Rectal smooth muscle tissue (tissue), 1 donor: Measurements from ENCODE around the gene MAPK7.

Source experiments
- H3K27ac ChIP-seq: one replicate; pipeline ENCODE4 v1.7.0; 2013; ENCODE audit warnings: low read depth, low read length, inconsistent platforms
- H3K27me3 ChIP-seq: one replicate; pipeline ENCODE4 v1.7.0; 2013; ENCODE audit warnings: low read length; ENCODE audit not compliant: control insufficient read depth, insufficient read depth
- H3K36me3 ChIP-seq: one replicate; pipeline ENCODE4 v1.7.0; 2013; ENCODE audit warnings: low read length; ENCODE audit not compliant: control insufficient read depth, insufficient read depth
- H3K4me1 ChIP-seq: one replicate; pipeline ENCODE4 v1.7.0; 2013; ENCODE audit warnings: low read length; ENCODE audit not compliant: control insufficient read depth, insufficient read depth
- H3K4me3 ChIP-seq: one replicate; pipeline ENCODE4 v1.7.0; 2013; ENCODE audit warnings: low read length
- H3K9ac ChIP-seq: one replicate; pipeline ENCODE4 v1.7.0; 2013; ENCODE audit warnings: low read length

The MAPK7 gene

DNA sequence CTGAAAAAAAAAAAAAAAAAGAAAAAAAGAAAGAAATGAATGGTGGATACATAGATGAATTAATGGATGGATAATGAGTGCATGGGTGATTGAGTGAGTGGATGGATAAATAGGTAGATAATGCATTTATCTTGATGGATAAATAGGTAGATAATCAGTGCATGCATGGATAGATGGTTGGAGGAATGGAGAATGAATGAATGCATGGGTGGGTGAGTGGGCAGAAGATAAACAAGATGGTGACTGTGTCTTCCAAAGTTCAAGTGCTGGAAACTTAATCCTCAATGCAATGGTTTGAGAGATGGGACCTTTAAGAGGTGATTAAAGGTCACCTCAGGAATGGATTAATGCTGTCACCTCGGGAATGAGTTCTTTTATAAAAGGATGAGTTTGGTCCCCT, 26.0 kb downstream of the MAPK7 start:
- Histone ChIP-seq H3K27ac (no peak overlapping the region), H3K27me3 (no peaks in the 10 kb centered on the region), H3K4me1 (no peaks in the 10 kb centered on the region), H3K36me3 (no peaks in the 10 kb centered on the region), H3K4me3 (no peak overlapping the region), H3K9ac (no peak overlapping the region)

DNA sequence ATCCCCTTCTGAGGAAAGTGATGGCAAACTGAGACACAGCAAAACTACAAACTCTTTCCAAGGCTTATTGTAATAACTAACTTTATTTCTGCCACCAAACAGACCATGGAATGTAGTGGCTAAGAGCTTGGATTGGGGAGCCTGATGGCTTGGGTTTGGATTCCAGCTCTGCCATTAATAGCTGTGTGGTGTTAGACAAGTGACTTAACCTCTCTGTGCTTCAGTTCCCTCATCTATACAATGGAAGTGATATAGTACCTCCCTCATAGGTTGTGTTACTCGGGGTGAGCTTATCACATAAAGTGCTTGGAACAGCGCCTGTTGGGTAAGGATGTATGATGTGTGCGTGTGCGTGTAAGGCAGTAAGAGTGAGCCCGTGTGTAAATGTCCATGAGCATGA, 26.8 kb downstream of the MAPK7 start:
- Histone ChIP-seq H3K9ac (no peak overlapping the region), H3K27ac (no peak overlapping the region), H3K36me3 (no peaks in the 10 kb centered on the region), H3K4me1 (no peaks in the 10 kb centered on the region), H3K4me3 (no peak overlapping the region), H3K27me3 (no peaks in the 10 kb centered on the region)

DNA sequence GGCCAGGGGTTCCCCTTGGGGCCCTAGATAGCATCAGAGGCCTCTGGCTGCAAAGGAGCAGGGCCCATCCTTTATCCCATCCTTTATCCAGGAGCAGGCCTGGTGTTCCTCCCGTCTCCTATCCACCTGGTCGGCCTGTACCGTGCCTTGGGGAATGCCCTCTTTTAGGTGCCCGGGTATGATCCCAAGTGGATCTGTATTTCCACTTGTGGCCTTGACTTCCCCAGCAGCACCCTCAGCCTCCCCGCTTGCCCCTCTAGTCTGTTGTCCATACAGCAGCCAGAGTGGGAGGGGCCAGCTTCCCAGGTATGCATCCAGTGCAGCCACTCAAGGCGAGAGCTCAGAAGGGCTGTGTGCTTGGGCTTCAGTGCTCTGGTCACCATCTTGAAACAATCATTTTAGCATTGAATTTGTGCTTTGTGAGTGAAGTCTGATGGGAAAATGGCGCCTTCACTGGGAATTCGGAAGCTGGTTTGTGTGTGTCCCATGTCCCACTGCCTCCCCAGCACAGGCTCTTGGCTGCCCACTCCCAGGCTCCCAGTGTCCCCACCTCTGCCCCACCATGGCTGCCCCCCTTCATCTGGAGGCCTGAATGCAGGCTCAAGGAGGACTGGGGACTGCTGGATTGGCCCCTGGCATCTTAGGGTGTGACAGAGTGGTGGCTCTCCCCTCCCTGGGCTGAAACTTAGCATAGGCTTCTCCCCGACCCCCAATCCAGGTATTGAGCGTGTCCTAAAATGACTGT, 29.5 kb downstream of the MAPK7 start:
- Histone ChIP-seq H3K9ac (no peak overlapping the region), H3K4me1 (no peaks in the 10 kb centered on the region), H3K27ac (no peak overlapping the region)

DNA sequence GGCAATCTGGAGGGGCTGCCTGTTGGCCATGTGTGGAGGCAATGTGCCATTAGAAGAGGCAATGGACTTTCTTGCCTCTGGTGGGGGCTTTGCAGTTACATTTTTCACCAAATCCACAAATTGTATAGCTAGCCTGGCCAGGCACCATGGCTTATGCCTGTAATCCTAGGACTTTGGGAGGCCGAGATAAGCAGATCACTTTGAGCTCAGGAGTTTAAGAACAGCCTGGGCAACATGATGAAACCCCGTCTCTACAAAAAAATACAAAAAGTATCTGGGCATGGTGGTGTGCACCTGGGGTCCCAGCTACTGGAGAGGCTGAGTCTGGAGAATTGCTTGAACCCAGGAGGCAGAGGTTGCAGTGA, 30.0 kb downstream of the MAPK7 start:
- H3K27ac ChIP-seq: no peak overlapping the region

More for the DNA sequence above, 29.5 kb downstream of the MAPK7 start:
- no peaks in the 10 kb centered on the region for H3K36me3 ChIP-seq
- no peak overlapping the region for H3K4me3 ChIP-seq
- no peaks in the 10 kb centered on the region for H3K27me3 ChIP-seq

DNA sequence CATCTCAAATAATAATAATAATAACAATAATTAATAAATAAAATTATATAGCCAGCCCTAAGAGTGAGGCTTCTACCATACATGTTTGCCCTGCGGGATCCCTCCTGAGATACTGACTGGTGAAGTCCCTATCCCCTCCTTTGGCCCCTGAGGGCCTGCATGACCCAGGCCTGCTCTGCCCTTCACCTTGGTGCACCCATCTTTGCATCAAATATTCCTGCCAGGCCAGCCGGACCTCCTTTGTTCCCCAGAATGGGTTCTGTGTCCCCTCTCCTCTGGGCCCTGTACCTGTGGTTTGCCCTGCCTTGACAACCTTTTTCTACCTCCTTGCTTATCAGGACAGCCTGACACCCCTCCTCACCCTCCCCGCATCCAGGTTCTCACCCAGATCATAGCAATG, 30.8 kb downstream of the MAPK7 start:
- Histone ChIP-seq H3K4me1 (no peaks in the 10 kb centered on the region), H3K27ac (no peak overlapping the region), H3K4me3 (no peak overlapping the region), H3K36me3 (no peaks in the 10 kb centered on the region), H3K27me3 (no peaks in the 10 kb centered on the region), H3K9ac (no peak overlapping the region)

More for the DNA sequence above, 30.0 kb downstream of the MAPK7 start:
- no peaks in the 10 kb centered on the region for H3K27me3 ChIP-seq
- H3K4me3 ChIP-seq: no peak overlapping the region
- H3K4me1 ChIP-seq: no peaks in the 10 kb centered on the region
- H3K9ac ChIP-seq: no peak overlapping the region
- no peaks in the 10 kb centered on the region for H3K36me3 ChIP-seq

DNA sequence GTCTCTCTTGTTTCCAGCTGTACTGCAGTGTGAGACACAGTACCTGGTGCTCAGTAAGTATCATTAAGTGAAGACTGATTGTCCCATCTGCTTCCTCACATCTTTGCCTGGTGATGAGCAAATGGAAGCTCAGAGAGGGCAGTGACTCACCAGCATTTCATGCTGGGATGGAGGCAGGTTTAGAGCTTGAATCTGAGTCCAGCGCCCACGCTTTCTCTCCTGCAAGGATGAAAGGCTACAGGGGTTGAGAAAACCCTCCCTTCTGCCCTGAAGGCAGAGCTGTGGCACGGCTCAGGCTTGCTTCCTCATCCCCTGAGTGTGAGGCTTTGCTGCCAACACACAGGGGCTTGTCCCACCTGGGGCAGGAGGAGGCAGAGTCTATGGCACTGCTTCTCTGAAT, 31.2 kb downstream of the MAPK7 start:
- H3K27me3 ChIP-seq: no peaks in the 10 kb centered on the region
- no peak overlapping the region for H3K4me3 ChIP-seq
- no peaks in the 10 kb centered on the region for H3K36me3 ChIP-seq
- H3K9ac ChIP-seq: no peak overlapping the region
- no peaks in the 10 kb centered on the region for H3K4me1 ChIP-seq
- H3K27ac ChIP-seq: no peak overlapping the region

DNA sequence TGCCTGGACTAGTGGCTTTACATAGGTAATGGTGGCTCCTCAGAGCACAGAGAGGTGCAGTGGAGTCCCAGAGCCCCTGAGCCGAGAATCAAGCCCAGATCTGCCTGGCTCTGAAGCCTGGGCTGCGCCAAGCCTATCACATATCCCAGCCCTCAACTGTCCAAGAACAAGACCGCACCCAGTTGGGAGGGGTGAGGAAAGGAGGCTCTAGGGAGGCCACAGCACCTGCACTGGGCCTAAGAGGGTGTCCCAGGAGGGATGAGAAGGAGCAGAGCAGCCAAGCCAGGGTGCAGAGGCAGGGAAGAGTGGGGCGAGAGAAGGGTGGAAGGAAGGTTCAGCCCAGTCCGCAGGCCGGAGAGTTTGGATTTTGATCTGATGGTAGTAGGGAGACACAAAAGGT, 31.8 kb downstream of the MAPK7 start:
- Histone ChIP-seq H3K9ac (no peak overlapping the region), H3K4me3 (no peak overlapping the region), H3K4me1 (no peaks in the 10 kb centered on the region), H3K36me3 (no peaks in the 10 kb centered on the region), H3K27me3 (no peaks in the 10 kb centered on the region), H3K27ac (no peak overlapping the region)

DNA sequence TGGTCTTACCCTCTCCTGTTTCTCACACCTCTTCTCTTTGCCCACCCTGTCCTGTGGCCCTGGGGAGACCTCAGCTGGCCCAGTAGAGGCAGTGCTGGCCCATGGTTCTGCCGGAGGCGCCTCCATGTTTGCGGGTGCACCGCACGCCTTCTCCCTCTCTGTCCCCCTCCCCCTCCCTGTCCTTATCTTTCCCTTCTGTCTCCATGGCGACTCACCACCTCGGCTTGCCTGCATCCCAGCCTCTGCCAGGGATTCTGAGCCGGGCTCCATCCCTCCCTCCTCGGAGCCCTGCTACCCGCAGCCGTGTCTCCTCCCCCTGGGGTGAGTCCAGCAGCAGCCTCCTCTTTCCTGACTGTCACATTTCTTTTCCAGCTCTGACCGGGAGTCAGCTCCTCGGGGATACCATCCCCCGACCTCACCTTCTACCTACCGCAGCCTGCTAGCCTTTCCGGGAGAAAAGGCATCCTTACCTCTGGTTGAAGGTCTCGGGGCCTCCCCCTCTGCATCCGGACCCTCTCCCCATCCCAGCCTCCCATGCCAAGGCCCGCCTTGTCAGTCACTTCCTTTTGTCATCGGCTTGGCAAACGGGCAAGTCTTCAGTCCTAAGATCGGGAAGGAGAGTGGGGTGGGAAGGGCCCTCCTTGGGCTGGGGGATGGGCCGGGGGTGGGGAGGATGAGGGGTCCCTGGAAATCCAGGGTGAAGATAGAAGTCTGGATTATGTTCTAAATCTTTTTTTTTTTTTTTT, 32.8 kb downstream of the MAPK7 start, which contains the start of gene RNF112:
Gene RNF112, plus strand, starts transcription at position 358 of the 746 bp plus-strand sequence. Its CDS starts 177 bp downstream, at position 535.
- Histone ChIP-seq H3K4me1 (no peaks in the 10 kb centered on the region), H3K27me3 (no peaks in the 10 kb centered on the region), H3K27ac (peak within 1 kb of the TSS; percentile 57), H3K36me3 (no peaks in the 10 kb centered on the region), H3K9ac (no peak within 1 kb of the TSS), H3K4me3 (peak within 1 kb of the TSS; percentile 33)

DNA sequence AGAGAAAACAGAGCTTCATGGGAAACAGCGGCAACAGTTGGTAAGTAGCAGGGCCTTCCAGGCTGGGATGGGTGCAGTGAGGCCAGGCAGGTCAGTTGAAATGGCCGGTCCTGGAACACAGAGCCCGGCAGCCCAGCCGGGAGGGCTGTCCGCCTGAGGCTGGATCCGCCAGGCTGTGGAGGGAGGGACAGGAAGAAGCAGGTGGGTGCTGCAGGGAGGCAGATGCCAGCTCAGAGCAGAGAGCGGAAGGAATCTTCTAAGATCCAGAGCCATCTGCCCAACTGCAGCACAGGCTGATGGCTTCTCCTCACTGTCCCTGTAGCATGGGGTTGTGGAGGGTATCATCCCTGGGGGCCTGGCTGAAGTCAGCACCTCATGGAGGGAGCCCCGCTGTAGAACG, 33.3 kb downstream of the MAPK7 start:
- H3K4me3 ChIP-seq: peak overlapping the region; percentile 33
- H3K9ac ChIP-seq: no peak overlapping the region
- no peaks in the 10 kb centered on the region for H3K36me3 ChIP-seq
- no peaks in the 10 kb centered on the region for H3K27me3 ChIP-seq
- H3K4me1 ChIP-seq: no peaks in the 10 kb centered on the region
- H3K27ac ChIP-seq: no peak overlapping the region

DNA sequence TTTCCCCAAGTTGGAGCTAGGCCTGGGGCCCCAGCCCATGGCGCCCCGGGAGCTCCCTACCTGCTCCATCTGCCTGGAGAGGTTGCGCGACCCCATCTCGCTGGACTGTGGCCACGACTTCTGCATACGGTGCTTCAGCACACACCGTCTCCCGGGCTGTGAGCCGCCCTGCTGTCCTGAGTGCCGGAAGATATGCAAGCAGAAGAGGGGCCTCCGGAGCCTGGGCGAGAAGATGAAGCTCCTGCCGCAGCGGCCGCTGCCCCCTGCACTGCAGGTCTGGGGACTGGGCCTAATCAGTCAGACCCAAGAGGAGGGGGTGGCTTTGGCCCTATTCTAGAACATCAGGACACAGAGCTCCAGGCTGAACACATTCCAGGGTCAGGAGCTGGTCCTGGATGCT, 34.2 kb downstream of the MAPK7 start:
- Histone ChIP-seq H3K36me3 (peaks cover under 1% of the 10 kb centered on the region), H3K27me3 (no peaks in the 10 kb centered on the region), H3K4me1 (no peaks in the 10 kb centered on the region), H3K4me3 (no peak overlapping the region), H3K9ac (no peak overlapping the region), H3K27ac (no peak overlapping the region)

DNA sequence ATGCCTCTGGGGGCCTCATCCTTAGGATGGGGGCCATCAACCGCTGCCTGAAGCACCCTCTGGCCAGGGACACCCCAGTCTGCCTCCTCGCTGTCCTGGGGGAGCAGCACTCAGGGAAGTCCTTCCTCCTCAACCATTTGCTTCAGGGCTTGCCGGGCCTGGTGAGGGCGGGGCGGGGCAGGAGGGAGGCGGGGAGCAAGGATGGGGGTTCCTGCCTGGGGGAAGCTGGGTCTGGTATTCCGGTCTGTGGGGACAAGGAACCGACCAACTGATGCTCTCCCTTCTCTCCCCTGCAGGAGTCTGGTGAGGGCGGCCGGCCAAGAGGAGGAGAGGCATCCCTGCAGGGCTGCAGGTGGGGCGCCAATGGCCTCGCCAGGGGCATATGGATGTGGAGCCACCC, 34.7 kb downstream of the MAPK7 start:
- no peaks in the 10 kb centered on the region for H3K4me1 ChIP-seq
- H3K27me3 ChIP-seq: no peaks in the 10 kb centered on the region
- H3K36me3 ChIP-seq: peaks cover 2% of the 10 kb centered on the region
- no peak overlapping the region for H3K4me3 ChIP-seq
- no peak overlapping the region for H3K27ac ChIP-seq
- no peak overlapping the region for H3K9ac ChIP-seq

DNA sequence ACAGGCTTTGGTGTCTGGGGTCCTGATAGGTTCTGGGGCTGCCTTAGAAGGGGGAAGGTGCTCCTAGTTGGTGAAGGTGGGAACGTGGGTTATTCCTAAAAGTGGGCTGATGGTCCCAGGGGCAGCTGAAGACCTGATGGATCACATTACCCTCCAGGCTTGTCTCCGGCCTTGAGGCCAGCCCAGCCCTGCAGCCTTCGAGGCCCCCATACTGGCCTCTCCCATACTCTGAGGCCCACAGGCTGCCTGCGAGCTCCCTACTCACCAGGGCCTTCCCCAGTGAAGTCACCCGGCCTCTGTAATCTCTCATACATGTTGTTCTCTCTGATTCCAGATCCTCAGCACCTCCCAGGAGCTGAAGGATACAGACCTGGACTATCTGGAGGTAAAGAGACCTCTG, 35.5 kb downstream of the MAPK7 start:
- Histone ChIP-seq H3K36me3 (peaks cover 2% of the 10 kb centered on the region), H3K9ac (no peak overlapping the region), H3K27ac (no peak overlapping the region), H3K27me3 (no peaks in the 10 kb centered on the region), H3K4me3 (no peak overlapping the region), H3K4me1 (no peaks in the 10 kb centered on the region)
